ENCODE measurements around the gene AMPD2.

AMPD2 gene

DNA sequence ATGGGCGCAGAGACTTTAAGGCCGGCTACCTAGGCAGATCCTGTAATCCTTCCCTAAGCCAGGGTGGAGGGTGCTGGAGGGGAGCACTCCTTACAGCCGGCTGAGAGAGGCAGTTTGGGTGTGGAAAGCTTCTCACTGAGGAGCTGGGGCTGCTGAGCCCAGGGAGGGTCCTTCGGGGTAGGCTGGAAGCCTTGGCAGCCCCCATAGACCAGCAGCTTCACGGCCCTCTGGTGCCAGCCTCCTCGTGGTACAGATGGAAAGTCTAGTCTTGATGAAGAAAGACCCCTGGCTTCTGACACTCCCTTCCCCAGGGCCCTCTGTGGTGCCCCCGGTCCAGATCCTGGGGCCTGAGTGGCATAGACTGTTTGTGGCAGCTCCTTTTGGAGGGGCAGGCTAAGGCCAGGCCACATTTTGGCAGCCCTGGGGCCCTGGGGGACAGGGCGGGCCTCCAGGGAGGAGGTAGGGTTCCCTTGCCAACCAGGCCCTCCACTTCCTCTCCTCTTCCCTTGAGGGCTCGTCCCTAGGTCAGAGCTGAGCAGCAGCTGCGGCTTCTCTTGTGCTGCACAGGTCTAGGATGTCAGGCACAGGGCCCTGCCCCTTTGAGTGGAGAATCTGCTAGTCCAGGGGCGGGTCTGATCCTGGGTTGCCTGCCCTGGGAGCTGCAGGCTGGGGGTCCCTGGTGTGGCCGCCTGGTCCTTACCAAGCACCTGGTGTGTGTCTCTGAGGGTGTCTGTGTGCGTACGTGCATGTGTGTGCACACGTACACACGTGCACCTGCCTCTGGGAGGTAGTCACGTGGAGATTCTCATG is 4.8 kb downstream of the AMPD2 start:
- TF ChIP-seq CTCF (IDR thresholded peaks at IDR 0.05; ENCODE audit: low read depth, low read length) = no peak
- in situ Hi-C loops (cut with HindIII; ENCODE audit: low sequenced_read_pairs) = no loop called here
- DNase-seq (ENCODE audit: low read depth, low spot score) = no peak
- H3K4me3 ChIP-seq (ENCODE audit: low read depth, low read length) = no peak overlapping the region

DNA sequence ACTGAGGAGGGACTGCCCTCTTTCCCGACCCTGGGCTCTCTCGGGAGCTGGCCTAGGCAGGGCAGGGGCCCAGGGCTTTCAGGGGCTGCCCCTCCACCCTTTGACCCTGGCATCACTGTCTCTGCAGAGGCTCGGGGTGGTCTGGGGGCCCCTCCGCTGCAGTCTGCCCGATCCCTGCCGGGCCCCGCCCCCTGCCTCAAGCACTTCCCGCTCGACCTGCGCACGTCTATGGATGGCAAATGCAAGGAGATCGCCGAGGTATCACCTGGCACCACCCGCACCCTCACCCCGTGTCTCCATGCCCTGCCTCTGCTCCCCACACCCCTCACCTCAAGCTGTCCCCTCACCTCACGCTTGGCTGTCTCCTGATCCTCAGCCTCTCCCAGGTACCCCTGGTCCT is 5.5 kb downstream of the AMPD2 start:
- TF ChIP-seq CTCF (IDR thresholded peaks at IDR 0.05; ENCODE audit: low read depth, low read length) = no peak
- DNase-seq (ENCODE audit: low read depth, low spot score) = no peak
- in situ Hi-C loops (cut with HindIII; ENCODE audit: low sequenced_read_pairs) = no loop called here
- H3K4me3 ChIP-seq (ENCODE audit: low read depth, low read length) = no peak overlapping the region

- in situ Hi-C loops (cut with HindIII; ENCODE audit: low sequenced_read_pairs) = no loop called here
- DNase-seq (ENCODE audit: low read depth, low spot score) = no peak
- no peak for TF ChIP-seq CTCF (IDR thresholded peaks at IDR 0.05; ENCODE audit: low read depth, low read length)
- H3K4me3 ChIP-seq (ENCODE audit: low read depth, low read length) = no peak overlapping the region
These were observed 6.2 kb downstream of the AMPD2 start for GRCh38 chr1:109625601-109626560.

DNA sequence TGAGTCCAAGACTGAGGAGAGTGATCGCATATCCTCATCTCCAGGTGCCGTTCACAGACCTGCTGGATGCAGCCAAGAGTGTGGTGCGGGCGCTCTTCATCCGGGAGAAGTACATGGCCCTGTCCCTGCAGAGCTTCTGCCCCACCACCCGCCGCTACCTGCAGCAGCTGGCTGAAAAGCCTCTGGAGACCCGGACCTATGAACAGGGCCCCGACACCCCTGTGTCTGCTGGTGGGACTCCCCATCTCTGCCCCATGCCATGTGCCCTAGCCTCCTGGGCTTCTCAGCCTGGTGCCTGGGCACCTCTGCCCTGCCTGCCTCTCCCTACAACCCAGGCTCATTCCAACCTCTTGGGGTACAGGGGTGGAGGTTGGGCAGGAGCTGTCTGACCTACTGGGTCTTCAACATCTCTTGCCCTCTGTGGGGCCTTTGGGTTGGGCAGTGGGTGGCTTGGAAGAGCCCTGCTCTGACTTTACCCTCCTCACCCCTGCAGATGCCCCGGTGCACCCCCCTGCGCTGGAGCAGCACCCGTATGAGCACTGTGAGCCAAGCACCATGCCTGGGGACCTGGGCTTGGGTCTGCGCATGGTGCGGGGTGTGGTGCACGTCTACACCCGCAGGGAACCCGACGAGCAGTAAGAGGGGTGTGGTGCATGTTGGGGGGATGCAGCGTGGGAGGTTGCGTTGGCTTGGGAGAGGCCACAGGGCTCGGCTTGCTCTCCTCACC is 7.2 kb downstream of the AMPD2 start:
- DNase-seq (ENCODE audit: low read depth, low spot score) = no peak
- in situ Hi-C loops (cut with HindIII; ENCODE audit: low sequenced_read_pairs) = no loop called here
- TF ChIP-seq CTCF (IDR thresholded peaks at IDR 0.05; ENCODE audit: low read depth, low read length) = no peak
- H3K4me3 ChIP-seq (ENCODE audit: low read depth, low read length) = no peak overlapping the region

DNA sequence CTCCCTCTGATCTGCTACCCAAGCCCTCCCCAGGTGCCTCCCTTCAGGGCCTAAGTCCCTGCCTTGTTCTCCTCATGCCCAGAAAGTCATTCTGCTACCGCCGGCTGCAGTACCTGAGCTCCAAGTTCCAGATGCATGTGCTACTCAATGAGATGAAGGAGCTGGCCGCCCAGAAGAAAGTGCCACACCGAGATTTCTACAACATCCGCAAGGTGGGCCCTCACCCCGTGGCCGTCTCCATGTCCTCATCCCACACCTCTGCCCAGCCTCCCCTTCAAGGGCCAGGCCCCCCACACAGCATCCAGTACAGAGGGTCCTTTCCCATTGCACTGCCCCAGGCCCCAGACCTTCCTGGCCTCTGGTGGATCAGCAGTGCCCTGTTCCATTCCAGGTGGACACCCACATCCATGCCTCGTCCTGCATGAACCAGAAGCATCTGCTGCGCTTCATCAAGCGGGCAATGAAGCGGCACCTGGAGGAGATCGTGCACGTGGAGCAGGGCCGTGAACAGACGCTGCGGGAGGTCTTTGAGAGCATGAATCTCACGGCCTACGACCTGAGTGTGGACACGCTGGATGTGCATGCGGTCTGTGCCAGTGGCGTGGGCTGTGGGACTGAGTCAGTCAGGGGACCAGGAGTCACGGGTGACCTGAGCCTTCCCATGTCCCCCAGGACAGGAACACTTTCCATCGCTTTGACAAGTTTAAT is 8.2 kb downstream of the AMPD2 start:
- H3K4me3 ChIP-seq (ENCODE audit: low read depth, low read length) = no peak overlapping the region
- in situ Hi-C loops (cut with HindIII; ENCODE audit: low sequenced_read_pairs) = no loop called here
- no peak for DNase-seq (ENCODE audit: low read depth, low spot score)
- TF ChIP-seq CTCF (IDR thresholded peaks at IDR 0.05; ENCODE audit: low read depth, low read length) = no peak
